KMS-11 (cell line): ENCODE results near the gene C11orf21.

Experiments used
- H2AFZ ChIP-seq: fragments of 200-600 bp; sonication (generic); 2 replicates; pipeline ENCODE4 v1.6.1; 2016; ENCODE audit warnings: antibody characterized with exemption, mixed run types, low read depth
- H3K27ac ChIP-seq: fragments of 200-600 bp; sonication (generic); 2 replicates; pipeline ENCODE4 v1.6.1; 2016; ENCODE audit warnings: mild to moderate bottlenecking, mixed run types
- H3K27me3 ChIP-seq: fragments of 200-600 bp; sonication (generic); 2 replicates; pipeline ENCODE4 v1.6.1; 2017; ENCODE audit warnings: mild to moderate bottlenecking, low read depth, mixed run types, moderate library complexity; ENCODE audit not compliant: insufficient read depth
- H3K36me3 ChIP-seq: fragments of 200-600 bp; sonication (generic); 2 replicates; pipeline ENCODE4 v1.6.1; 2017; ENCODE audit warnings: mild to moderate bottlenecking, mixed run types; ENCODE audit not compliant: insufficient read depth
- H3K4me1 ChIP-seq: fragments of 200-600 bp; sonication (generic); 2 replicates; pipeline ENCODE4 v1.6.1; 2016; ENCODE audit warnings: mild to moderate bottlenecking, low read depth, mixed run types; ENCODE audit not compliant: poor library complexity, severe bottlenecking
- H3K4me2 ChIP-seq: fragments of 200-600 bp; sonication (generic); 2 replicates; pipeline ENCODE4 v1.7.0; 2016; ENCODE audit warnings: mild to moderate bottlenecking, mixed run types
- H3K4me3 ChIP-seq: fragments of 200-600 bp; sonication (generic); IDR thresholded peaks from 2 replicates; pipeline ENCODE4 v1.6.1; 2017; ENCODE audit warnings: low read depth, low read length, mixed read lengths; ENCODE audit not compliant: insufficient read depth
- H3K79me2 ChIP-seq: fragments of 200-600 bp; sonication (generic); 2 replicates; pipeline ENCODE4 v1.6.1; 2016; ENCODE audit warnings: low read depth, mixed run types; ENCODE audit not compliant: insufficient read depth
- H3K9ac ChIP-seq: fragments of 200-600 bp; sonication (generic); 2 replicates; pipeline ENCODE4 v1.6.1; 2016; ENCODE audit warnings: mild to moderate bottlenecking, mixed run types
- H4K20me1 ChIP-seq: fragments of 200-600 bp; sonication (generic); 2 replicates; pipeline ENCODE4 v1.6.1; 2016; ENCODE audit warnings: mild to moderate bottlenecking, mixed run types; ENCODE audit not compliant: insufficient read depth
- TF ChIP-seq, protein P1 (sequence below): fragments of 200-600 bp; sonication (generic); conservative IDR thresholded peaks from 2 replicates; pipeline ENCODE4 v1.6.1; 2017; ENCODE audit warnings: low read depth, mild to moderate bottlenecking, antibody characterized with exemption, low read length, moderate library complexity, mixed read lengths

Gene C11orf21

DNA sequence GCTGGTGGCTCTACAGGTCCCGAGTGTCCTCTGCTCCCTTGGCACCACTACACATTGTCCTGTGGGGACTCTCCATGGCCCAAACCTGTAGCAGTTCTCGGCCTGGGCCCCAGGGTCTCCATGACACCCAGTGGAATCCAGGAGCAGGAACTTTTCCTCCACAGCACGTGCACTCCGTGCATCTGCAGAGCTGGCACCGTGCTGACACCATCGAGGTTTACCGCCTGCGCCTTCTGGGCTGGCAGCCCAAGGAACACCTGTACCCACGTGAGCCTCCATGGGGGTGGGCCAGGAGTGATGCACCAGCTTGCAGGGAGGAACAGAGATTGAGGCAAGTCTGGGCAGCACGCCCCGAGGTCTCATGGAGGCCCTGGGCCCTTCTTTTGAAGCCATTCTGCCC, 25.3 kb upstream of the C11orf21 start:
- H3K4me3 ChIP-seq: no peak overlapping the region
- no peak overlapping the region for H3K4me2 ChIP-seq
- peaks cover 68% of the 10 kb centered on the region; the same call in 1 of the 2 replicates for H3K27me3 ChIP-seq
- H3K9ac ChIP-seq: no peak overlapping the region
- no peaks in the 10 kb centered on the region for H3K4me1 ChIP-seq
- H2AFZ ChIP-seq: no peak overlapping the region
- no peaks in the 10 kb centered on the region for H4K20me1 ChIP-seq
- no peaks in the 10 kb centered on the region for H3K79me2 ChIP-seq
- no peak overlapping the region for H3K27ac ChIP-seq
- TF ChIP-seq, protein P1, sequence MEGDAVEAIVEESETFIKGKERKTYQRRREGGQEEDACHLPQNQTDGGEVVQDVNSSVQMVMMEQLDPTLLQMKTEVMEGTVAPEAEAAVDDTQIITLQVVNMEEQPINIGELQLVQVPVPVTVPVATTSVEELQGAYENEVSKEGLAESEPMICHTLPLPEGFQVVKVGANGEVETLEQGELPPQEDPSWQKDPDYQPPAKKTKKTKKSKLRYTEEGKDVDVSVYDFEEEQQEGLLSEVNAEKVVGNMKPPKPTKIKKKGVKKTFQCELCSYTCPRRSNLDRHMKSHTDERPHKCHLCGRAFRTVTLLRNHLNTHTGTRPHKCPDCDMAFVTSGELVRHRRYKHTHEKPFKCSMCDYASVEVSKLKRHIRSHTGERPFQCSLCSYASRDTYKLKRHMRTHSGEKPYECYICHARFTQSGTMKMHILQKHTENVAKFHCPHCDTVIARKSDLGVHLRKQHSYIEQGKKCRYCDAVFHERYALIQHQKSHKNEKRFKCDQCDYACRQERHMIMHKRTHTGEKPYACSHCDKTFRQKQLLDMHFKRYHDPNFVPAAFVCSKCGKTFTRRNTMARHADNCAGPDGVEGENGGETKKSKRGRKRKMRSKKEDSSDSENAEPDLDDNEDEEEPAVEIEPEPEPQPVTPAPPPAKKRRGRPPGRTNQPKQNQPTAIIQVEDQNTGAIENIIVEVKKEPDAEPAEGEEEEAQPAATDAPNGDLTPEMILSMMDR: no peak
- no peaks in the 10 kb centered on the region for H3K36me3 ChIP-seq

DNA sequence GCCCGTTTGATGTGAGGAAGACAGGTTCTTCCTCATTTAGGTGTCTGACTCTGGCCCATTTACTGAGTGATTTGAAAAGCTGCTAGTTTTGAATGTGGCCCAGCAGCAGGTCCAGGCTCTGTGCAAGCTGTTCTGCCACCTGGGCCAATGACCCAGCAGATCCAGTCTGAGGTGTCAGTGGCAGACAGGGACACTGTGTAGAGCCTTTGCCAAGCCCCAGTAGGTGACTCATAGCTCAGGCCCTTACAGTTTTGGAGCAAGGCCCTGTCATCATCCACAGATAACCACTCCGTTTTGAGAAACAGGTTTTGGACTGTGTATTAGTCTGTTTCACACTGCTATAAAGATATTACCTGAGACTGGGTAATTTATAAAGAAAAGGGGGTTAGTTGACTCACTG, 24.0 kb upstream of the C11orf21 start:
- H3K36me3 ChIP-seq: no peaks in the 10 kb centered on the region
- TF ChIP-seq, protein P1: no peak
- no peak overlapping the region for H3K27ac ChIP-seq
- H2AFZ ChIP-seq: no peak overlapping the region
- no peak overlapping the region for H3K4me3 ChIP-seq
- H3K4me2 ChIP-seq: no peak overlapping the region
- peaks cover 77% of the 10 kb centered on the region; the same call in 1 of the 2 replicates for H3K27me3 ChIP-seq
- no peaks in the 10 kb centered on the region for H3K4me1 ChIP-seq
- no peak overlapping the region for H3K9ac ChIP-seq
- no peaks in the 10 kb centered on the region for H4K20me1 ChIP-seq
- no peaks in the 10 kb centered on the region for H3K79me2 ChIP-seq

DNA sequence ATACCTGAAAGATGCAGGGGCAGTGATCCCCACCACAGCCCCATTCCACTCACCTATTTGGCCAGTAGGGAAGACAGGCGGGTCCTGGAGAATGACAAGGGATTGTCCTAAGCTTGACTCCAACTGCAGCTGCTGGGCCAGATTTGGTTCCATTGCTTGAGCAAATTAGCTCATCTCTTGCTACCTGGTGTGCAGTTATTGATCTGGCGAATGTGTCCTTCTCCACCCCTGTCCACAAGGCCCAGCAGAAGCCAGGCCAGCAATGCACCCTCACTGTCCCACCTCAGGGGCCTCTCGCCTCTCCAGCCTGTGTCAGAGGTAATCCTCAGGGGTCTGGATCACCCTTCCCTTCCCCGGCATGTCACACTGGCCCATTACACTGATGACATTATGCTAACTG, 23.4 kb upstream of the C11orf21 start:
- H3K4me1 ChIP-seq: no peaks in the 10 kb centered on the region
- no peaks in the 10 kb centered on the region for H3K79me2 ChIP-seq
- no peaks in the 10 kb centered on the region for H3K36me3 ChIP-seq
- no peak overlapping the region for H3K4me3 ChIP-seq
- H3K9ac ChIP-seq: no peak overlapping the region
- TF ChIP-seq, protein P1: no peak
- H4K20me1 ChIP-seq: no peaks in the 10 kb centered on the region
- H3K27me3 ChIP-seq: peaks cover 74% of the 10 kb centered on the region; the same call in 1 of the 2 replicates
- H2AFZ ChIP-seq: no peak overlapping the region
- H3K27ac ChIP-seq: no peak overlapping the region
- no peak overlapping the region for H3K4me2 ChIP-seq

DNA sequence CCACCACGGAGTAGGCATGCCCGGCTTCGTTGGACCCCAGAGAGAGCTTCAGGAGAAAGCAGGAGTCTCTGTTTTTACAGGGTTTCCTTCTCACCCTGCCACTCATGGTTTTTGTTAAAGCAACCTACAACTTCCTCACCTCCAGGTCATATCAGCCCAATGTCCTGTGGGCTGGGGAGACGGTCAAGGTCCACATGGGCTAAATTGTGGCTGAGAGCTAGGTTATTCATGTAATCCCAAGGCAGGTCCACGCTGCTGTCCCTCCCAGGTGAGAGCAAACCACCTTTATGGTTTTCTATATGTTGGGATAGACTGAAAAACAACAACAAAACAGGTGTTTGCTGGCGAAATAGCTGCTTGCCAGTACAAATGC, 19.6 kb upstream of the C11orf21 start:
- H3K27ac ChIP-seq: no peak overlapping the region
- H3K4me1 ChIP-seq: no peaks in the 10 kb centered on the region
- no peak overlapping the region for H3K4me3 ChIP-seq
- peaks cover 68% of the 10 kb centered on the region for H3K27me3 ChIP-seq
- no peaks in the 10 kb centered on the region for H3K36me3 ChIP-seq
- TF ChIP-seq, protein P1: no peak
- H3K9ac ChIP-seq: no peak overlapping the region
- no peaks in the 10 kb centered on the region for H3K79me2 ChIP-seq
- no peak overlapping the region for H3K4me2 ChIP-seq
- no peaks in the 10 kb centered on the region for H4K20me1 ChIP-seq
- no peak overlapping the region for H2AFZ ChIP-seq
